T-helper 2 cell treated with Interferon-gamma antibody and Interleukin-4, amounts not matched to agents 100 ng/mL and 5 ng/mL, for 36 hours (primary cell): ENCODE data around the gene ELAC1. TPM values are rescaled to one million over a fixed set of nuclear protein-coding genes. Genes with fewer than 3 reads are reported as not detected.
"Not testable (repeated sequence)": the region's sequence is repeated elsewhere in the genome, so short reads cannot be mapped to it uniquely, and the experiment has no call there.

Experiments
- intact Hi-C: fragments of 100-400 bp; cut with micrococcal nuclease; formaldehyde crosslinking; loops from one replicate; pipeline ENCODE4 v1.15.1; 2023
- total RNA-seq: library from RNA; stranded (reverse); gene quantifications from 2 replicates; pipeline ENCODE4 v1.2.3, GENCODE V29; 2022

ELAC1 gene
- total RNA-seq, 1 donor from 2014 or later: 7.9 TPM

- intact Hi-C loops: not testable (repeated sequence)
Observed at GRCh38 chr18:50972404-50972803, 4.6 kb downstream of the ELAC1 start.

GRCh38 chr18:50973367-50974126 lies 5.7 kb downstream of the ELAC1 start:
- intact Hi-C loops: no loop called here

DNA sequence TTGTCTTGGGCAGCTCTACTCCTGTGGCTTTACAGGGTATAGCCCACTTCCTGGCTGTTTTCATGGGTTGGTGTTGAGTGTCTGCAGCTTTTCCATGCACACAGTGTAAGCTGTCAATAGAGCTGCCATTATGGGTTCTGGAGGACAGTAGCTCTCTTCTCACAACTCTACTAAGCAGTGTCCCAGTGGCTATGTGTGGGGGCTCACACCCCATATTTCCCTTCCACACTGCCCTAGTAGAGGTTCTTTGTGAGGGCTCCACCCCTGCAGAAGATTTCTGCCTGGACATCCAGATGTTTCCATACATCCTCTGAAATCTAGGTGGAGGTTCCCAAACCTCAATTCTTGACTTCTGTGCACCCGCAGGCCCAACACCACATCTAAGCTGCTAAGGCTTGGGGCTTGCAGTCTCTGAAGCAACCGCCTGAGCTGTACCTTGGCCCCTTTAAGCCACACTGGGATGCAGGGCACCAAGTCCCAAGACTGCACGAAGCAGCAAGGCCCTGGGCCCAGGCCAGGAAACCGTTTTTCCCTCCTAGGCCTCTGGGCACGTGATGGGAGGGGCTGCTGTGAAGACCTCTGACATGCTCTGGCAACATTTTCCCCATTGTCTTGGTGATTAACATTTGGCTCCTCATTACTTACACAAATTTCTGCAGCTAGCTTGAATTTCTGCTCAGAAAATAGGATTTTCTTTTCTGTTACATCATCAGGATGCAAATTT lies 9.4 kb downstream of the ELAC1 start:
- intact Hi-C loops: no loop called here

DNA sequence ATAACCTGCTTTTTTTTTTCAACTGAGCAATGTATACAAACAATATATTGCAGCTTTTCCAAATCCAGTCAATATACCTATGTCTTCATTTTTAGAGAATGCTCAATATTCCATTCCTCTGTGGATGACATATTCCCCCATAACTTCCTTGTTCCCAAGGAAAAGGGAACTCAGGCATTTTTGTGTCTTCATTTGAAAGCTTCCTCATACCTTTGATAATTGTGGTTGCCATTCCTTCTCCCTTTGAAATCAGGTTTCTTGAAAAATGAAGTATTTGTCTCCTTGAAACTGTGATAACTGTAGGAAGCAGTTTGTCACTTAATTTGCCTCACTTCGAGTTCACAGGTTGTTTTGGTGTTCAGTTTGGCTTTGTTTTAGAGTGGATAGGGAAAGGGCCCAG lies 13.5 kb downstream of the ELAC1 start:
- intact Hi-C loops: no loop called here

DNA sequence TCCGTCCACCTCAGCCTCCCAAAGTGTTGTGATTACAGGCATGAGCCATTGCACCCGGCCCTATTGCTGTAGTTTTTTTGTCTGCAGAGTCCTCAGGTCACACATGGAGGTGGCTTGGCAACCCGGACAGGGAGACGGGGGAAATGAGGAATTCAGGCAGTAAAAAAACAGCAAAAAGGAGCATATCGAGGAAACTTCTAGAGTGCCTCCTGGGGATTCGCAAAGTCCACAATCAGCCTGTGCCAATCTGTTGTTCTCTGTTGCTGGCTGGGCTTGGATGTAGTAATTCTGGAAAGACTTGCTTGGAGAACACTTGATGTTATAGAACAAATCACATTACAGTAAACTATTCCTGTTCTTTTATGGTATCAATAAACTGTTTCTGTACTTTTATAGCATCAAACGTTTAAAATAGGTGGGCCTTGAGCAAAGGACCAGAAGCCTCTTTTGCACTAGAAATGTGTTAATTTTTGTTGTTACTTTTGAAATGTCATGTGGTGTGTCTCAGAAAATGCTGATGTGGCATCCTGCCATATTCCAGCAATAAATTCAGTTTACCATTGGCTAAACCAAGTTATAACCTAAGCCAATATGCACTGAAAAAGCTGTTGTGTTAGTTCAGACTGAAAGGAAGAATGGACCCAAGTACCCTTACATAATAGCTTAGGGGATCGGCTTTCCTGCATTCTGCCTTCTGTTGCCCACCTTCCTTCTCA lies 14.4 kb downstream of the ELAC1 start:
- intact Hi-C loops: no loop called here

GRCh38 chr18:50982802-50983179 lies 15.0 kb downstream of the ELAC1 start:
- intact Hi-C loops: no loop called here

DNA sequence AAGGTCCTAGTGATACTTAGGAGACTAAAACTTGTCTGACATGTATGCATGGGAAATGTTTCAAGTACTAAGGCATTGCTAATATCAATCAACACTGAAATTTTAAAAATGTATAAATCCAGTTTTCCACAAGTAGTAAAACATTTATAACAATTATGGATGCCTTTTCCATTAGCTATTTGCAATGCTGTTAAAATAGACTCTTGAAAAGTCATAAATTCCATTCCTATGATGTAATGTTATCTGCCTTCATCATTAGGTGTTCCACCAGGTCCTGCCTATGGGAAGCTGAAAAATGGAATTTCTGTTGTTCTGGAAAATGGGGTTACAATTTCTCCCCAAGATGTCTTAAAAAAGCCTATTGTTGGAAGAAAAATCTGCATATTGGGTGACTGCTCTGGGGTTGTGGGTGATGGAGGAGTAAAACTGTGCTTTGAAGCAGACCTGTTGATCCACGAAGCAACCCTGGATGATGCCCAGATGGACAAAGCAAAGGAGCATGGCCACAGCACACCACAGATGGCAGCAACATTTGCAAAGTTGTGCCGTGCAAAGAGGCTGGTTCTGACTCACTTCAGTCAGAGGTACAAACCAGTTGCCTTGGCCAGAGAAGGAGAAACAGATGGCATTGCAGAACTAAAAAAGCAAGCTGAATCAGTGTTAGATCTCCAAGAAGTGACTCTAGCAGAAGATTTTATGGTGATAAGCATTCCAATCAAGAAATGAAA lies 18.7 kb downstream of the ELAC1 start:
- intact Hi-C loops: no loop called here

DNA sequence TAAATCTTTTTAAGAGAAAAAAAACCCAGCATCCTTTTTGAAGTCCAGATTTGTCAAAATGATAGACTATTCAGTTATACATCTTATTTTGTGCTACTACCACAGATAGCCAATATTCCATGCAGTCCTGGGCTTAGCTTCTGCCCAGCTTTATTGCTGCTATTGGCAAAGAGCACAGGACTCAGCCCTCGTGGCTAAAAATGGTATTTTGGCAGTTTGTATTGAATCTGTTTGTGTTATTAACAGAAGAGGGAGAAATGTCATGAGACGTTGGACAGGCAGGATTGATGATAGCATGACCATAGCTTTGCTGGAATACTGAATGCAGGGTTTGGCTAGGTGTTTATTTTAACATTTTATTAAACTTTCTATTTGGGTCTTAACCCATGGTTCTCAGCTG lies 19.4 kb downstream of the ELAC1 start:
- intact Hi-C loops: no loop called here

GRCh38 chr18:50989711-50990110 lies 21.9 kb downstream of the ELAC1 start:
- intact Hi-C loops: no loop called here

- intact Hi-C loops: no loop called here
Observed at GRCh38 chr18:50992351-50992762, 24.5 kb downstream of the ELAC1 start.

GRCh38 chr18:50994031-50994430 lies 26.2 kb downstream of the ELAC1 start:
- intact Hi-C loops: no loop called here

GRCh38 chr18:51003174-51003573 lies 35.3 kb downstream of the ELAC1 start:
- intact Hi-C loops: not testable (repeated sequence)

DNA sequence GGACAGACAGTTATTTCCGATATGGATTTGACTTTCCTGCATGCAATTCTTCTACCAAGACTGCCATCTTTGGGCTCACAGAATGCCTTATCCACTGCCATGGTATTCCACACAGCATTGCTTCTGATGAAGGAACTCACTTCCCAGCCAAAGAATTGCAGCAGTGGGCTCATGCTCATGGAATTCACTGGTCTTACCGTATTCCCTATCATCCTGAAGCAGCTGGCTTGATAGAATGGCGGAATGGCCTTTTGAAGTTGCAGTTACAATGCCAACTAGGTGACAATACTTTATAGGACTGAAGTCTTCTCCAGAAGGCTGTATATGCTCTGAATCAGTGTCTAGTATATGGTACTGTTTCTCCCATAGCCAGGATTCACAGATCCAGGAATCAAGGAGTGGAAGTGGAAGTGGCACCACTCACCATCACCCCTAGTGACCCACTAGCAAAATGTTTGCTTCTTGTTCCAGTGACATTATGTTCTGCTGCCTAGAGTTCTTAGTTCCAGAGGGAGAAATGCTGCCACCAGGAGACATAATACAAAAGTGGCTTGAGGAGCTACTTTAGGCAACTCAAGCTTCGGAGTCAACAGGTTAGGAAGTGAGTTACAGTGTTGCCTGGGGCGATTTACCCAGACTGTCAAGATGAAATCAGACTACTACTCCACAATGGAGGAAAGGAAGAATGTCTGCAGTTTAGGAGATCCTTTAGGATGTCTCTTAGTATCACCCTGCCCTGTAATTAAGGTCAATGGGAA lies 38.4 kb downstream of the ELAC1 start:
- intact Hi-C loops: no loop called here

DNA sequence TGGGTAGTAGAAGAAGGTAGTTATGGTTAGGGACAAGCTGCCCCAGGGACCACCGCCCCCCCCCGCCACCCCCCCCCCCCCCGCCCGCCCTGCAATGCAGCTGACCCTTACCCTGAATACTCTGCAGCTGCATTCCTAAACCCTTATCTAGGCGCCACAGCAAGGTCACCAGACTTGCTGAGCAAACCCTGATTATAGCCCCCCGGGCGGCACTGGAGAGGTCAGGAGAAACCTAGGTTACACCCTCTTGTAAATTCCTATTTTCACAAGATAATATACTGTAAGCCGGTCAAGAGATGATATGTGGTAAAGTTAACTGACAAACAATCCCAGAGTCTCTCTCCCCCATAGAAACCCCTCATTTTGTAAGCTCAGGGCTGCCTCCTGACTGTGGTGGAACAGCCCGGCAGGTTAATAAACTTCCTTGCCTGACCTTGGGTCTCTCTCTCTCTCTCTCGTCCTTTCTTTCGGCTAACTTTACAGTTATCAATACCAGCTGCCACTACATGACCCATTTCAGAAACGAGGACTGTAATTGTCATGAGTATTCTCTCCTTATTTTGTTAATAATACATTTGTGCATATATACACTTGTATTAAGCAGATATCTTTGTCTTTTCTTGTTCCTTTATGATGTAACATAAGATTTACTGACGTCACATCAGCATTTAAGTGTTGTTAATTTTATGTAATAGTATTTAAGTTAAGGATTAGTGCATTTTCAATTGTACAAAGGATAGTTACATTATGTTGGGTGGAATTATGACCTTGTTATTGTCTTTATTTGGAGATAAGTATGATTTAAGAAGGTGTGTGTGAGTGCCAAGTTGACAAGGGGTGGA lies 39.3 kb downstream of the ELAC1 start:
- intact Hi-C loops: no loop called here

- intact Hi-C loops: no loop called here
Observed at GRCh38 chr18:51007790-51008139, 39.9 kb downstream of the ELAC1 start.

- intact Hi-C loops: no loop called here
Observed at GRCh38 chr18:51009072-51009471, 41.2 kb downstream of the ELAC1 start.

GRCh38 chr18:51010218-51010617 lies 42.4 kb downstream of the ELAC1 start:
- intact Hi-C loops: no loop called here

DNA sequence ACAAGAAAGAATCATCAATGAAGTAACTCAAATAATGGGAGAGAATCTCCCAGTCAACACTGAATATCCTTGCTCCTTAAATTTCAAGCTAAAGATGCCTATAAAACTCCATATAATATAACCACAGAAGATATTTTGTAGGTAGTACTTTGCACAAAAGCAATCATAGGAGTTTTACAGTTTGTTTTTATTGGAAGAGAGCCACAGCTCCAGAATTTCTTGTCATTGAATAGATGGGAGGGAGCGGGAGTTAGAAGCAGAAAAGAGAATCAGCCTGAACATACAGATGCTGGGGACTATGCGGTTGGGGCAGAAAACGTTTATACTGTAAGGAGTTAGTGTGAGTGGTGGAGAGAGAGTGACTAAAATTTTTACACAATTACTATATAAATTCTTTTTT lies 43.9 kb downstream of the ELAC1 start:
- intact Hi-C loops: no loop called here

DNA sequence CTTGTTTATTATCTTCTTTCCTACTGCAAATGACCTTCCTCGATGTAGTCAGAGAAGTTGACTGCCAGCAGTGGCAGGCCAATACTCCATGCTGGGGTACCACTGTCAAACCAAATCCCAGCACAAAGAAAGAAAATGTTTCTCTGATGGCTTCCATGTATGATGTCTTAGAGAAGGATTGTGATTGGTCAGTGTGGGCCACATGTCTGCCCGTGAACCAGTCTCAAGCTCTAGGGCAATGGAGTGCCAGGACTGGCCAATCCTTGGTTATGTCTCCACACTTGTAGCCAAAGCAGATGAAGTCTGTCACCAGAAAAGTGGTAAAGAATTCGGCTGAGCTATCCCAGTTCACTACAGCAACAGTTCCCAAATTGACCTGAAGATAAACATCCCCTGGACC lies 44.6 kb downstream of the ELAC1 start:
- intact Hi-C loops: no loop called here

GRCh38 chr18:51013259-51013658 lies 45.4 kb downstream of the ELAC1 start:
- intact Hi-C loops: no loop called here
